PFSK-1 (cell line): ENCODE results near the gene NIPAL3.

ENCODE experiments used
- FOXP2 ChIP-seq: optimal IDR thresholded peaks from 2 replicates; pipeline ENCODE3; 2011; ENCODE audit warnings: borderline replicate concordance, control low read depth, inconsistent platforms; ENCODE audit not compliant: insufficient read depth; ENCODE audit errors: extremely low read length, extremely low read depth
- POLR2AphosphoS5 ChIP-seq: IDR thresholded peaks from 2 replicates; pipeline ENCODE4 v1.6.1; 2012; ENCODE audit warnings: low read depth, mild to moderate bottlenecking, control low read depth, low read length, moderate library complexity
- SIN3A ChIP-seq: IDR thresholded peaks from 2 replicates; pipeline ENCODE4 v1.6.1; 2012; ENCODE audit warnings: mild to moderate bottlenecking, low read length, moderate library complexity, borderline replicate concordance; ENCODE audit not compliant: insufficient read depth
- TAF1 ChIP-seq: IDR thresholded peaks from 2 replicates; pipeline ENCODE4 v1.6.1; 2012; ENCODE audit warnings: low read length, control low read depth, borderline replicate concordance; ENCODE audit not compliant: insufficient read depth
- TF ChIP-seq, protein P1 (sequence below), 2 experiments: IDR thresholded peaks; 2 replicates each; pipeline versions ENCODE4 v1.6.1 to v1.8.0; 2011 to 2012; ENCODE audit warnings: low read depth in 2 of 2, low read length in 2 of 2, control low read depth in 1 of 2, inconsistent platforms in 1 of 2, mild to moderate bottlenecking in 1 of 2, moderate library complexity in 1 of 2; ENCODE audit not compliant: insufficient read depth in 1 of 2

DNA sequence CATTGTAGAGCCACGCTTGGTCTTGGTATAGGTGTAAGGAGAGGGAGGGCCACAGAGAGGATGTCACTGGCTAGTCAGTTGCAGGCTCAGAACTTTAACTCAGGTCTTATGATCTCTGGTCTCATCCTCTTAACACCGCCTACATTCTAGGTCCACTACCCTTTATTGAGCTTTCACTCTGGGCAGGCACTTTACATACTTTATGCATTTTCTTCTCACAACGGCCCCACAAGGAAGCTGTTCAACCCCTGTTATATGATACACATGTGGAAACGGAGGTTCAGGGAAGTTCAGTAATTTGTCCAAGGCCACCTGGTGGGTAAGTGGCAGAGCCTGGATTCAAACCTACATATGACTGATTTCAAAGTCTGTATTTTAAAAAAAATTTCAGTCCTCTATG, 61.7 kb downstream of the NIPAL3 start:
- TF ChIP-seq POLR2AphosphoS5 (no peak), TAF1 (no peak), SIN3A (no peak), FOXP2 (no peak)
- TF ChIP-seq, protein P1, sequence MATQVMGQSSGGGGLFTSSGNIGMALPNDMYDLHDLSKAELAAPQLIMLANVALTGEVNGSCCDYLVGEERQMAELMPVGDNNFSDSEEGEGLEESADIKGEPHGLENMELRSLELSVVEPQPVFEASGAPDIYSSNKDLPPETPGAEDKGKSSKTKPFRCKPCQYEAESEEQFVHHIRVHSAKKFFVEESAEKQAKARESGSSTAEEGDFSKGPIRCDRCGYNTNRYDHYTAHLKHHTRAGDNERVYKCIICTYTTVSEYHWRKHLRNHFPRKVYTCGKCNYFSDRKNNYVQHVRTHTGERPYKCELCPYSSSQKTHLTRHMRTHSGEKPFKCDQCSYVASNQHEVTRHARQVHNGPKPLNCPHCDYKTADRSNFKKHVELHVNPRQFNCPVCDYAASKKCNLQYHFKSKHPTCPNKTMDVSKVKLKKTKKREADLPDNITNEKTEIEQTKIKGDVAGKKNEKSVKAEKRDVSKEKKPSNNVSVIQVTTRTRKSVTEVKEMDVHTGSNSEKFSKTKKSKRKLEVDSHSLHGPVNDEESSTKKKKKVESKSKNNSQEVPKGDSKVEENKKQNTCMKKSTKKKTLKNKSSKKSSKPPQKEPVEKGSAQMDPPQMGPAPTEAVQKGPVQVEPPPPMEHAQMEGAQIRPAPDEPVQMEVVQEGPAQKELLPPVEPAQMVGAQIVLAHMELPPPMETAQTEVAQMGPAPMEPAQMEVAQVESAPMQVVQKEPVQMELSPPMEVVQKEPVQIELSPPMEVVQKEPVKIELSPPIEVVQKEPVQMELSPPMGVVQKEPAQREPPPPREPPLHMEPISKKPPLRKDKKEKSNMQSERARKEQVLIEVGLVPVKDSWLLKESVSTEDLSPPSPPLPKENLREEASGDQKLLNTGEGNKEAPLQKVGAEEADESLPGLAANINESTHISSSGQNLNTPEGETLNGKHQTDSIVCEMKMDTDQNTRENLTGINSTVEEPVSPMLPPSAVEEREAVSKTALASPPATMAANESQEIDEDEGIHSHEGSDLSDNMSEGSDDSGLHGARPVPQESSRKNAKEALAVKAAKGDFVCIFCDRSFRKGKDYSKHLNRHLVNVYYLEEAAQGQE (IDR thresholded peaks at IDR 0.05; ENCODE audit: insufficient read depth in 1 of 2, low read depth in 2 of 2, low read length in 2 of 2): no peak
